MM.1S (cell line): ENCODE measurements around the gene CACNA1H.
"Not testable (repeated sequence)": the region's sequence is repeated elsewhere in the genome, so short reads cannot be mapped to it uniquely, and the experiment has no call there.

Experiments used
- DNase-seq: peaks from one replicate; pipeline ENCODE4 v3.0.0-alpha.2; 2015
- H2AFZ ChIP-seq: fragments of 300-600 bp; sonication (generic); 2 replicates; pipeline ENCODE4 v1.6.0; 2016; ENCODE audit warnings: antibody characterized with exemption, low read length
- H3F3A ChIP-seq: fragments of 300-600 bp; sonication (generic); 2 replicates; pipeline ENCODE4 v1.6.1; 2016; ENCODE audit warnings: mild to moderate bottlenecking, antibody characterized with exemption, low read length, moderate library complexity, mixed read lengths; ENCODE audit not compliant: insufficient read depth
- H3K27ac ChIP-seq: fragments of 300-600 bp; sonication (generic); 2 replicates; pipeline ENCODE4 v1.5.1; 2016; ENCODE audit warnings: mild to moderate bottlenecking, low read length
- H3K27me3 ChIP-seq: fragments of 300-600 bp; sonication (generic); replicated peaks from 2 replicates; pipeline ENCODE4 v1.6.0; 2016; ENCODE audit warnings: low read length; ENCODE audit not compliant: insufficient read depth
- H3K36me3 ChIP-seq: fragments of 300-600 bp; sonication (generic); replicated peaks from 2 replicates; pipeline ENCODE4 v1.6.1; 2016; ENCODE audit warnings: mild to moderate bottlenecking, low read length, mixed read lengths; ENCODE audit not compliant: insufficient read depth
- H3K4me1 ChIP-seq: fragments of 300-600 bp; sonication (generic); 2 replicates; pipeline ENCODE4 v1.6.1; 2016; ENCODE audit warnings: low read length, mixed read lengths
- H3K4me2 ChIP-seq: fragments of 300-600 bp; sonication (generic); 2 replicates; pipeline ENCODE4 v1.6.0; 2016; ENCODE audit warnings: low read depth, low read length
- H3K4me3 ChIP-seq: fragments of 300-600 bp; sonication (generic); 2 replicates; pipeline ENCODE4 v1.5.1; 2016; ENCODE audit warnings: low read length, mixed read lengths
- H3K79me2 ChIP-seq: fragments of 300-600 bp; sonication (generic); 2 replicates; pipeline ENCODE4 v1.6.1; 2016; ENCODE audit warnings: mixed run types, low read length, mixed read lengths
- H3K9ac ChIP-seq: fragments of 300-600 bp; sonication (generic); 2 replicates; pipeline ENCODE4 v1.6.1; 2016; ENCODE audit warnings: low read length, mixed read lengths
- H3K9me2 ChIP-seq: fragments of 300-600 bp; sonication (generic); replicated peaks from 2 replicates; pipeline ENCODE4 v1.6.1; 2016; ENCODE audit warnings: mild to moderate bottlenecking, low read length, mixed read lengths; ENCODE audit not compliant: insufficient read depth
- H3K9me3 ChIP-seq: fragments of 300-600 bp; sonication (generic); replicated peaks from 2 replicates; pipeline ENCODE4 v1.6.1; 2016; ENCODE audit warnings: mild to moderate bottlenecking, low read length, mixed read lengths; ENCODE audit not compliant: insufficient read depth
- H4K20me1 ChIP-seq: fragments of 300-600 bp; sonication (generic); 2 replicates; pipeline ENCODE4 v1.6.1; 2016; ENCODE audit warnings: mild to moderate bottlenecking, low read length, moderate library complexity, mixed read lengths; ENCODE audit not compliant: insufficient read depth
- EZH2 ChIP-seq: fragments of 300-600 bp; sonication (generic); optimal IDR thresholded peaks from 2 replicates; pipeline ENCODE3; 2017; ENCODE audit warnings: low read depth, mild to moderate bottlenecking, antibody characterized with exemption, low read length, mixed read lengths
- EZH2phosphoT487 ChIP-seq: fragments of 300-600 bp; sonication (generic); IDR thresholded peaks from 2 replicates; pipeline ENCODE4 v1.6.1; 2018; ENCODE audit warnings: antibody characterized with exemption, low read length
- TF ChIP-seq, protein P1 (sequence below): fragments of 300-600 bp; sonication (generic); IDR thresholded peaks from 2 replicates; pipeline ENCODE4 v1.5.1; 2016; ENCODE audit warnings: antibody characterized with exemption, low read length, mixed read lengths

Gene CACNA1H

GRCh38 chr16:1198194-1198593, 45.3 kb downstream of the CACNA1H start:
- H4K20me1 ChIP-seq, result no peaks in the 10 kb centered on the region

DNA sequence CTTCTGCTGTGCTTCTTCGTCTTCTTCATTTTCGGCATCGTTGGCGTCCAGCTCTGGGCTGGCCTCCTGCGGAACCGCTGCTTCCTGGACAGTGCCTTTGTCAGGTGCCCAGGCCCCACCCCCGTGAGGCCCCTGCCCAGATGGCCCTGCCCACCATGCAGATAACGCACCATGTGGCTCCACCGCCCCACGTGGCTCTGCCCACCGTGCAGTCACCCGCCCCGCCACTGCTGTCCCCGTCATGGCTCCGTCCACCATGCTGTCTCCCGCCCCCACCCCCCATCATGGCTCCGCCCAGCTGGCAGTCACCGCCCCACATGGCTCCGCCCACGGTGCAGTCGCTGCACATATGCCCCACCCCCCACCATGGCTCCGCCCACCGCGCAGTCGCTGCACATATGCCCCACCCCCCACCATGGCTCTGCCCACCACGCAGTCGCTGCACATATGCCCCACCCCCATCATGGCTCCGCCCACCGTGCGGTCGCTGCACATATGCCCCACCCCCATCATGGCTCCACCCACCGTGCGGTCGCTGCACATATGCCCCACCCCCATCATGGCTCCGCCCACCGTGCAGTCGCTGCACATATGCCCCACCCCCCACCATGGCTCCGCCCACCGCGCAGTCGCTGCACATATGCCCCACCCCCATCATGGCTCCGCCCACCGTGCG, 45.9 kb downstream of the CACNA1H start:
- not testable (repeated sequence) for H3K79me2 ChIP-seq, H2AFZ ChIP-seq, H3K9me2 ChIP-seq, DNase-seq, H3K4me1 ChIP-seq, H3F3A ChIP-seq, H3K4me2 ChIP-seq, H3K27ac ChIP-seq, H3K4me3 ChIP-seq, H3K36me3 ChIP-seq, H4K20me1 ChIP-seq, H3K9ac ChIP-seq, H3K9me3 ChIP-seq
- peaks cover 73% of the 10 kb centered on the region for H3K27me3 ChIP-seq

More at GRCh38 chr16:1198194-1198593, 45.3 kb downstream of the CACNA1H start:
- Histone ChIP-seq H3K27ac (no peak overlapping the region), H3K9ac (no peak overlapping the region), H3K9me3 (no peaks in the 10 kb centered on the region), H3K4me1 (no peaks in the 10 kb centered on the region), H3K9me2 (no peaks in the 10 kb centered on the region), H3K4me3 (no peak overlapping the region), H3K36me3 (no peaks in the 10 kb centered on the region), H3F3A (no peaks in the 10 kb centered on the region), H3K79me2 (no peaks in the 10 kb centered on the region), H3K27me3 (peaks cover 73% of the 10 kb centered on the region), H2AFZ (no peak overlapping the region), H3K4me2 (no peak overlapping the region)
- no peak for TF ChIP-seq EZH2
- TF ChIP-seq, protein P1, sequence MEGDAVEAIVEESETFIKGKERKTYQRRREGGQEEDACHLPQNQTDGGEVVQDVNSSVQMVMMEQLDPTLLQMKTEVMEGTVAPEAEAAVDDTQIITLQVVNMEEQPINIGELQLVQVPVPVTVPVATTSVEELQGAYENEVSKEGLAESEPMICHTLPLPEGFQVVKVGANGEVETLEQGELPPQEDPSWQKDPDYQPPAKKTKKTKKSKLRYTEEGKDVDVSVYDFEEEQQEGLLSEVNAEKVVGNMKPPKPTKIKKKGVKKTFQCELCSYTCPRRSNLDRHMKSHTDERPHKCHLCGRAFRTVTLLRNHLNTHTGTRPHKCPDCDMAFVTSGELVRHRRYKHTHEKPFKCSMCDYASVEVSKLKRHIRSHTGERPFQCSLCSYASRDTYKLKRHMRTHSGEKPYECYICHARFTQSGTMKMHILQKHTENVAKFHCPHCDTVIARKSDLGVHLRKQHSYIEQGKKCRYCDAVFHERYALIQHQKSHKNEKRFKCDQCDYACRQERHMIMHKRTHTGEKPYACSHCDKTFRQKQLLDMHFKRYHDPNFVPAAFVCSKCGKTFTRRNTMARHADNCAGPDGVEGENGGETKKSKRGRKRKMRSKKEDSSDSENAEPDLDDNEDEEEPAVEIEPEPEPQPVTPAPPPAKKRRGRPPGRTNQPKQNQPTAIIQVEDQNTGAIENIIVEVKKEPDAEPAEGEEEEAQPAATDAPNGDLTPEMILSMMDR, result no peak
- TF ChIP-seq EZH2phosphoT487, result no peak
- no peak for DNase-seq

- no peaks in the 10 kb centered on the region for H3F3A ChIP-seq
- H3K9me3 ChIP-seq, result no peaks in the 10 kb centered on the region
- H2AFZ ChIP-seq, result no peak overlapping the region
- no peak overlapping the region for H3K4me3 ChIP-seq
- H4K20me1 ChIP-seq, result no peaks in the 10 kb centered on the region
- H3K9ac ChIP-seq, result no peak overlapping the region
- DNase-seq, result no peak
- TF ChIP-seq EZH2 (no peak), EZH2phosphoT487 (no peak)
- TF ChIP-seq, protein P1, result no peak
- no peaks in the 10 kb centered on the region for H3K36me3 ChIP-seq
- no peaks in the 10 kb centered on the region for H3K79me2 ChIP-seq
- H3K4me1 ChIP-seq, result no peaks in the 10 kb centered on the region
- H3K4me2 ChIP-seq, result no peak overlapping the region
- no peak overlapping the region for H3K27ac ChIP-seq
- H3K9me2 ChIP-seq, result no peaks in the 10 kb centered on the region
- H3K27me3 ChIP-seq, result peaks cover 73% of the 10 kb centered on the region
Observed at GRCh38 chr16:1199347-1200013, 46.6 kb downstream of the CACNA1H start.

DNA sequence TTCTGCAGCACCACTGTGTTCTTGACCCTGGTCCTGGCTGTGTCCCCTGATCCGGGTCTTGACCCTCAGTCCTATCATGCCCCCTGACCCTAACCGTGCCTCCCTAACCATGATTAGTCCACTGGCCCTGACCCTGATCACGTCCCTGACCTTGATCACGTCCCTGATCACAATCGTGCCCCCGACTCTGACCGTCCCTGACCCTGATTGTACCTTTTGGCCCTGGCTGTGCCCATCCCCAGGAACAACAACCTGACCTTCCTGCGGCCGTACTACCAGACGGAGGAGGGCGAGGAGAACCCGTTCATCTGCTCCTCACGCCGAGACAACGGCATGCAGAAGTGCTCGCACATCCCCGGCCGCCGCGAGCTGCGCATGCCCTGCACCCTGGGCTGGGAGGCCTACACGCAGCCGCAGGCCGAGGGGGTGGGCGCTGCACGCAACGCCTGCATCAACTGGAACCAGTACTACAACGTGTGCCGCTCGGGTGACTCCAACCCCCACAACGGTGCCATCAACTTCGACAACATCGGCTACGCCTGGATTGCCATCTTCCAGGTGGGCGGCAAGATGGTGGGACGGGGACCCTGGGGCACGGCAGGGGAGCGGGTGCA, 47.2 kb downstream of the CACNA1H start:
- Histone ChIP-seq H2AFZ (no peak overlapping the region), H3K4me2 (no peak overlapping the region), H3K9me2 (no peaks in the 10 kb centered on the region), H3K36me3 (no peaks in the 10 kb centered on the region), H3K9me3 (no peaks in the 10 kb centered on the region), H4K20me1 (no peaks in the 10 kb centered on the region), H3K79me2 (no peaks in the 10 kb centered on the region), H3K27ac (no peak overlapping the region), H3K27me3 (peaks cover 76% of the 10 kb centered on the region), H3K4me1 (no peaks in the 10 kb centered on the region), H3F3A (no peaks in the 10 kb centered on the region), H3K9ac (no peak overlapping the region), H3K4me3 (no peak overlapping the region)
- DNase-seq, result no peak
- TF ChIP-seq, protein P1, result no peak
- TF ChIP-seq EZH2phosphoT487 (no peak), EZH2 (no peak)
